ENCODE results near the gene MCF2L2. TPM values are rescaled to one million over a fixed set of nuclear protein-coding genes. Genes with fewer than 3 reads are reported as not detected.

The MCF2L2 gene
- total RNA-seq, 1 donor, result 0.09 TPM

DNA sequence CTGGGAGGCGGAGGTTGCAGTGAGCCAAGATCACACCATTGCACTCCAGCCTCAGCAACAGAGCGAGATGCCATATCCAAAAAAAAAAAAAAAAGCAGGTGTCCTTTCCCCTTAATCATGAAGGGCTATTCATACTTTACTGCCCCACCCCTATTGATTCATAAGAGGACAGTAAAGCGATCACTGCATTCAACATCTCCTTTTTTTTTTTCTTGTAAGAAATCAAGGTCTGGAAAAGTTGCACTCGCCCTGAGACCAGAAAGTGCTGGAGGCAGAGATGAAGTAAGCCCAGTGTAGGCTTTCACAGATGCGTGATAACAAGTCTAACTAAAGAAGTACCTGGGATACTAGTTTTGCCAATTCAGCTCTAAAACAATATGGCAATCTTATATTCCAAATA is 151.2 kb downstream of the MCF2L2 start:
- TF ChIP-seq CTCF (IDR thresholded peaks at IDR 0.05; ENCODE audit: insufficient read depth, low read length), result no peak
- no peak for DNase-seq (ENCODE audit: low read depth)
- H3K4me3 ChIP-seq (ENCODE audit: low read depth, low read length), result no peak overlapping the region

DNA sequence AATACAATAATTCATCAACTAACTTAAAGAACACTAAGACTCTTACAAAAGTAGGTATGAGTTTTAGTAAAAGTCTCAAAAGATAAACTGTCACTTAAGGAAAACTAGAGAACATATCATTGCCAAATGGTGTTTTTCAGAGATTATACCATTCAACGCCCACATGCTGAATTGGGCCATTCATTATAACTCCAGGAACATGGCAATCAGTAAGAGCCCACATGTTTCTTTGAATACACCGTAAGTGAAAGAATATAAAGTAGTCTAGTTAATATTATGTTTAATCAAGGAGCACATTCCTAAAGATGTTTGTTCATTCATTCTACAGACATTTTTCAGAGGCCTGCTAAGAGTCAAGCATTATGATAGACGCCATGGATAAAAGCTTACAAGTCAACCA is 152.5 kb downstream of the MCF2L2 start:
- no peak for TF ChIP-seq CTCF (IDR thresholded peaks at IDR 0.05; ENCODE audit: insufficient read depth, low read length)
- DNase-seq (ENCODE audit: low read depth), result no peak
- H3K4me3 ChIP-seq (ENCODE audit: low read depth, low read length), result no peak overlapping the region

DNA sequence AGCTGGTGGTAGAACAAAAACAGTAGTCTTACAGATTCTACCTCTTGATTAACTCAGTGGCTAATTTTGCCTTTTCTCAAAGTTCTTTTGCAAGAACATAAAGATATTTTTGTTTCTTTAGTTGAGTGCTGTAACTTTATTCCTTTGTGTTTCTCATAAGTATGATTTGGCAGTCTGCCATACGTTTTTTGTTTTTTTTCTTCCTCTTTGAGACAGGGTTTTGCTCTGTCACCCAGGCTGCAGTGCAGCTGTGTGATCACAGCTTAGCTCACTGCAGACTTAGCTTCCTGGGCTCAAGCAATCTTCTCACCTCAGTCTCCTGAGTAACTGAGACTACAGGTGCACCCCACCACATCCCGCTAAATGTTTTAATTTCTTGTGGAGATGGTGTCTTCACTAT is 153.0 kb downstream of the MCF2L2 start:
- no peak for TF ChIP-seq CTCF (IDR thresholded peaks at IDR 0.05; ENCODE audit: insufficient read depth, low read length)
- peak; percentile 88 for DNase-seq (ENCODE audit: low read depth)
- H3K4me3 ChIP-seq (ENCODE audit: low read depth, low read length), result no peak overlapping the region

DNA sequence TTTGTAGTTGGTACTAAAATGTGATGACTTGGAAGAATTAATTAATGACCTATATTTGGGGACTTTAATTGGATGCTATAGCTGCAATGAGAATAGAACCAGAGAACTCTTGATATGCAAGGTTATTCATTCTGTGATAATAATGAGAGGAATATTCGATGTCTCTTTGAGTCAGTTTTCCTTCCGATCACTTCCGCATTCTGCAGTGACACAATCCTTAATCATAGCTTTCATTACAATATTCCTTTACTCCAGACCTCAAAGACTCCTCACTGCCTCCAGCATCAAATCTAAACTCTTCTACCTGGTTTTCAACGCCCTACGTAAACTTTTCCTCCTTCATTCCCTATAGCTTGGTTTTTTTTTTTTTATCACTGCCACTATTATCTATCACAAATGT is 153.8 kb downstream of the MCF2L2 start:
- no peak for TF ChIP-seq CTCF (IDR thresholded peaks at IDR 0.05; ENCODE audit: insufficient read depth, low read length)
- H3K4me3 ChIP-seq (ENCODE audit: low read depth, low read length), result no peak overlapping the region
- DNase-seq (ENCODE audit: low read depth), result no peak

DNA sequence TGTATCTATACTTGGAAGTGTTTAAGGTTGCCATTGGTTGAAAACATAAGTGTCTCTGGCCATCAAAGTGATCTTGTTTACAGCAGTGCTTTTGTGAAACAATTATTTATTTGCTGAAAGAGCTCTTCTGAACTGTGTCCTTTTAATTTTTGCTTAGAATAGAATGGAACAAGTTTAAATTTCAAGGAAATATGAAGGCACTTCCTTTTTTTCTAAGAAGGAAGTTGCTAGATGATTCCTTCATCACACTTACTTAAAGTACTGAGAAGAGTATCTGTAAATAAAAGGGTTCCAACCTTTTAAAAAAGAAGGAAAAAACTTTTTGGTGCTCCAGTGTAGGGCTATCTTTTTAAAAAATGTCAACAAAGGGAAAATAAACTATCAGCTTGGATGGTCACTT is 155.6 kb downstream of the MCF2L2 start:
- TF ChIP-seq CTCF (IDR thresholded peaks at IDR 0.05; ENCODE audit: insufficient read depth, low read length), result no peak
- DNase-seq (ENCODE audit: low read depth), result no peak
- H3K4me3 ChIP-seq (ENCODE audit: low read depth, low read length), result no peak overlapping the region

GRCh38 chr3:183272142-183272541 is 156.3 kb downstream of the MCF2L2 start:
- H3K4me3 ChIP-seq (ENCODE audit: low read depth, low read length), result no peak overlapping the region
- TF ChIP-seq CTCF (IDR thresholded peaks at IDR 0.05; ENCODE audit: insufficient read depth, low read length), result no peak
- DNase-seq (ENCODE audit: low read depth), result no peak

DNA sequence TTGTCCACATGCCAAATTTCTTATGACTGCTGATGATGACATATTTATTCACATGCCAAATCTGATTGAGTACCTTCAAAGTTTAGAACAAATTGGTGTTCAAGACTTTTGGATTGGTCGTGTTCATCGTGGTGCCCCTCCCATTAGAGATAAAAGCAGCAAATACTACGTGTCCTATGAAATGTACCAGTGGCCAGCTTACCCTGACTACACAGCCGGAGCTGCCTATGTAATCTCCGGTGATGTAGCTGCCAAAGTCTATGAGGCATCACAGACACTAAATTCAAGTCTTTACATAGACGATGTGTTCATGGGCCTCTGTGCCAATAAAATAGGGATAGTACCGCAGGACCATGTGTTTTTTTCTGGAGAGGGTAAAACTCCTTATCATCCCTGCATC is 158.1 kb downstream of the MCF2L2 start:
- no peak overlapping the region for H3K4me3 ChIP-seq (ENCODE audit: low read depth, low read length)
- no peak for TF ChIP-seq CTCF (IDR thresholded peaks at IDR 0.05; ENCODE audit: insufficient read depth, low read length)
- no peak for DNase-seq (ENCODE audit: low read depth)

All from fibroblast of the aortic adventitia (primary cell).